Body of pancreas (tissue), 4 donors: ENCODE data around the gene CDT1.

Experiments used
- POLR2A ChIP-seq, 3 donors: fragments of 450-650 bp; IDR thresholded peaks; one replicate each; pipeline ENCODE4 v1.6.1; 2016; ENCODE audit warnings: antibody characterized with exemption in 3 of 3, mild to moderate bottlenecking in 2 of 3
- TF ChIP-seq, protein P1 (sequence below), 7 experiments: fragments of 450-650 bp in 4 of 7; fragments of 200-600 bp in 3 of 7; sonication (generic) in 3 of 7; IDR thresholded peaks; one replicate each; pipeline ENCODE4 v1.5.1; 2016 to 2019; ENCODE audit warnings: antibody characterized with exemption in 7 of 7

DNA sequence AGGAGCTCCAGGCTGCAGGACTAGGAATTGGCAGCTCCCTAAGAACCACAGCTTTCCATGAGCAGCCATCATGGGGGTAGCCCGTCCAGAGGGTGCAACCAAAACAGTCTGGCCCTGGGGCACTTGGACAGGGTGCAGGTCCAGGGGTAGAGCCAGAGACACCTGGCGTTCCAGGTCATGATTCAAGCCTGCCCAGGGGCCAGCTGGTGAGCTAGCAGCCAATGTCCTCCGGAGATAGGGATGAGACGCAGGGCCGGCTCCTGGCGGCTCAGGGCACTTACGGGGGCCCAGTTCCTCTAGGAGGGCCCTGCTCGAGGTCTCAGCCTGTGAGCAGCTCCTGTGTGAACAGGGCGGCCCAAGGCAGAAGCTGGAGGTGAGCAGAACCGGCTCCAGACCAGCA is 40.6 kb upstream of the CDT1 start:
- TF ChIP-seq, protein P1, sequence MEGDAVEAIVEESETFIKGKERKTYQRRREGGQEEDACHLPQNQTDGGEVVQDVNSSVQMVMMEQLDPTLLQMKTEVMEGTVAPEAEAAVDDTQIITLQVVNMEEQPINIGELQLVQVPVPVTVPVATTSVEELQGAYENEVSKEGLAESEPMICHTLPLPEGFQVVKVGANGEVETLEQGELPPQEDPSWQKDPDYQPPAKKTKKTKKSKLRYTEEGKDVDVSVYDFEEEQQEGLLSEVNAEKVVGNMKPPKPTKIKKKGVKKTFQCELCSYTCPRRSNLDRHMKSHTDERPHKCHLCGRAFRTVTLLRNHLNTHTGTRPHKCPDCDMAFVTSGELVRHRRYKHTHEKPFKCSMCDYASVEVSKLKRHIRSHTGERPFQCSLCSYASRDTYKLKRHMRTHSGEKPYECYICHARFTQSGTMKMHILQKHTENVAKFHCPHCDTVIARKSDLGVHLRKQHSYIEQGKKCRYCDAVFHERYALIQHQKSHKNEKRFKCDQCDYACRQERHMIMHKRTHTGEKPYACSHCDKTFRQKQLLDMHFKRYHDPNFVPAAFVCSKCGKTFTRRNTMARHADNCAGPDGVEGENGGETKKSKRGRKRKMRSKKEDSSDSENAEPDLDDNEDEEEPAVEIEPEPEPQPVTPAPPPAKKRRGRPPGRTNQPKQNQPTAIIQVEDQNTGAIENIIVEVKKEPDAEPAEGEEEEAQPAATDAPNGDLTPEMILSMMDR (IDR thresholded peaks at IDR 0.05): no peak
- TF ChIP-seq POLR2A (IDR thresholded peaks at IDR 0.05): no peak
